Mucosa of rectum (tissue), 2 donors: ENCODE results near the gene CATSPERD.

Source experiments
- H3K27ac ChIP-seq, 2 donors: one replicate each; pipeline ENCODE4 v1.7.0; 2013; ENCODE audit warnings: inconsistent platforms in 2 of 2, low read depth in 2 of 2, low read length in 2 of 2
- H3K27me3 ChIP-seq, 2 donors: one replicate each; pipeline ENCODE4 v1.7.0; 2013; ENCODE audit warnings: low read length in 2 of 2; ENCODE audit not compliant: control insufficient read depth in 2 of 2, insufficient read depth in 2 of 2
- H3K36me3 ChIP-seq, 2 donors: one replicate each; pipeline ENCODE4 v1.7.0; 2013; ENCODE audit warnings: low read length in 2 of 2; ENCODE audit not compliant: control insufficient read depth in 2 of 2, insufficient read depth in 2 of 2
- H3K4me1 ChIP-seq, 2 donors: one replicate each; pipeline ENCODE4 v1.7.0; 2013; ENCODE audit warnings: low read length in 2 of 2, mild to moderate bottlenecking in 1 of 2; ENCODE audit not compliant: control insufficient read depth in 2 of 2, insufficient read depth in 2 of 2
- H3K4me3 ChIP-seq, 2 donors: one replicate each; pipeline ENCODE4 v1.7.0; 2013; ENCODE audit warnings: low read length in 2 of 2
- H3K9ac ChIP-seq, 2 donors: one replicate each; pipeline ENCODE4 v1.7.0; 2013; ENCODE audit warnings: low read length in 2 of 2, low read depth in 1 of 2, mild to moderate bottlenecking in 1 of 2
- H3K9me3 ChIP-seq, 2 donors: one replicate each; pipeline ENCODE4 v1.7.0; 2013; ENCODE audit warnings: low read length in 2 of 2; ENCODE audit not compliant: control insufficient read depth in 2 of 2
- donor health status: healthy.
- donor health status: Normal muscosa, but diverticular disease.

CATSPERD gene, protein sequence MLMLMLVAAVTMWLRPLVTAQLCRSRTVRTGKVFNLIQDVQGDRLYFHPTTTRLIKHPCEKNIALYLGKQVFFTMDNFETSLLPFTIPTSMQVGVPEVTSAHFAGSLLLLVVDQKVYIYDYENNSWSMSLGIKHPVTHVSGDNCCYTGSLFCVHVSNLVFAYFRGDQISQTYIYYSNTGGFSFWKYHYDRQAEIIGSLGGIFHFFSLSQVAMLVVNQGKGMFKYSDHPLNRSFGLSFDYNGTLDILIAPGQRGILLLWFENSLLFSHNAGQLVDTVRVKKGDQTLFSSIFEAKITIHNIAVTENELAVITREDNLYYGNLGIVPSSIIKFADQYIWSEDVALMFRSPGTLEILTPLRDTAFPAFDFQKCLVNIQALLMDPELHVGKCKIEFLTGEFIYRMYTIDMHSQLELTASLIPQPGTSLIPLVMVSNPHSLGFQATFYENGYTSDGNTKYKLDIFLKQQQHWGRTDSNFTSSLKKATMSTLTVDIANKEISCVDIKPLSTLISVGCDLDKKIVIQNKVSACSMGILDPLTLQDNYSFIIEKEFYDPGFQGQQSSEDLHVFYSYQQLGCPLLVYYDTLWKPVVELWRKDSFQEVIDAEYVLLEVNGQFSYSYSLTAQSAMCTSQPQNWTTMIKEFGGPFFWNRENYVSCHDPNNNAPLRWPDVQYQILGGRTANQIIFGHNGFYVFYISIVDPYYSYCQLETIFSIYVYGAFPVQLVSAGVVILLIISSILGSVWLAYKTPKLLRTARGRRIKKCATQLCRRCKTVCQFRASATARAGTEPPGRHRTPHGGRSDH

GRCh38 chr19:5719961-5720790 is at the start of gene CATSPERD, which contains the start of gene LONP1:
Gene CATSPERD (plus strand): TSS chr19:5720637. CDS start chr19:5720738, 101 bp downstream.
Gene LONP1 (minus strand): TSS chr19:5720146. CDS start chr19:5720132, 14 bp downstream.
- peaks cover 13 to 17% of the 10 kb centered on the region in 2 donors for H3K4me1 ChIP-seq
- no peaks in the 10 kb centered on the region for H3K27me3 ChIP-seq
- H3K27ac ChIP-seq: peak within 1 kb of the TSS; percentile 82 to 95
- no peaks in the 10 kb centered on the region for H3K9me3 ChIP-seq
- H3K36me3 ChIP-seq: no peaks in the 10 kb centered on the region
- peak within 1 kb of the TSS; percentile 71 to 98 for H3K4me3 ChIP-seq
- peak within 1 kb of the TSS; percentile 82 to 92 for H3K9ac ChIP-seq

- Histone ChIP-seq H3K9ac (no peak overlapping the region), H3K27ac (no peak overlapping the region), H3K27me3 (no peaks in the 10 kb centered on the region), H3K4me1 (peaks cover 1 to 5% of the 10 kb centered on the region in 2 donors), H3K36me3 (peaks cover 27 to 30% of the 10 kb centered on the region in 2 donors), H3K4me3 (no peak overlapping the region), H3K9me3 (no peaks in the 10 kb centered on the region)
These were observed 48.8 kb upstream of the CATSPERD start for GRCh38 chr19:5671600-5671999.

- Histone ChIP-seq H3K27ac (no peak overlapping the region), H3K9me3 (no peaks in the 10 kb centered on the region), H3K4me3 (no peak overlapping the region), H3K4me1 (peaks cover 3 to 5% of the 10 kb centered on the region in 2 donors), H3K36me3 (peaks cover 18 to 19% of the 10 kb centered on the region in 2 donors), H3K27me3 (no peaks in the 10 kb centered on the region), H3K9ac (no peak overlapping the region)
These were observed 47.6 kb upstream of the CATSPERD start for GRCh38 chr19:5672708-5673459.

DNA sequence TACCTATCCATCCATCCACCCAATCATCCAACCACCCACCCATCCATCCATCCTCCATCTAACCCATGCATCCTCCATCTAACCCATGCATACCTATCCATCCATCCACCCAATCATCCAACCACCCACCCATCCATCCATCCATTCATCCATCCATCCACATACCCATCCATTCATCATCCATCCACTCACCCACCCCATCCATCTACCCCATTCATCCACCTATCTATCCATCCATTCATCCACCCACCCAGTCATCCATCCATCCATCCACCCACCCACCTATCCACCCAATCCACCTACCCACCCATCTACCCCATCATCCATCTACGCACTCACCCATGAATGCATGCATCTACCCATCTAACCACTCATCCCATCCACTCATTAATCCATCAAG is 46.7 kb upstream of the CATSPERD start:
- H3K27me3 ChIP-seq: no peaks in the 10 kb centered on the region
- H3K9me3 ChIP-seq: no peaks in the 10 kb centered on the region
- peaks cover 3 to 5% of the 10 kb centered on the region in 2 donors for H3K4me1 ChIP-seq
- H3K36me3 ChIP-seq: peaks cover 15 to 16% of the 10 kb centered on the region in 2 donors
- H3K27ac ChIP-seq: no peak overlapping the region
- H3K9ac ChIP-seq: no peak overlapping the region
- no peak overlapping the region for H3K4me3 ChIP-seq

GRCh38 chr19:5674714-5675113 is 45.7 kb upstream of the CATSPERD start:
- Histone ChIP-seq H3K9ac (no peak overlapping the region), H3K4me1 (peaks cover 10 to 12% of the 10 kb centered on the region in 2 donors), H3K36me3 (peaks cover 6 to 7% of the 10 kb centered on the region in 2 donors), H3K27me3 (no peaks in the 10 kb centered on the region), H3K4me3 (no peak overlapping the region), H3K27ac (no peak overlapping the region), H3K9me3 (no peaks in the 10 kb centered on the region)

GRCh38 chr19:5676105-5676771 is 44.2 kb upstream of the CATSPERD start:
- no peak overlapping the region for H3K27ac ChIP-seq
- H3K4me1 ChIP-seq: peaks cover 14 to 18% of the 10 kb centered on the region in 2 donors
- no peaks in the 10 kb centered on the region for H3K9me3 ChIP-seq
- H3K27me3 ChIP-seq: no peaks in the 10 kb centered on the region
- no peak overlapping the region for H3K4me3 ChIP-seq
- H3K36me3 ChIP-seq: peaks cover 5 to 6% of the 10 kb centered on the region in 2 donors
- no peak overlapping the region for H3K9ac ChIP-seq

- Histone ChIP-seq H3K27ac (no peak overlapping the region), H3K27me3 (no peaks in the 10 kb centered on the region), H3K9me3 (no peaks in the 10 kb centered on the region), H3K4me1 (peaks cover 16 to 21% of the 10 kb centered on the region in 2 donors), H3K4me3 (no peak overlapping the region), H3K36me3 (peaks cover 4 to 6% of the 10 kb centered on the region in 2 donors), H3K9ac (no peak overlapping the region)
These were observed 43.7 kb upstream of the CATSPERD start for GRCh38 chr19:5676772-5677105.

- Histone ChIP-seq H3K4me1 (peaks cover 16 to 21% of the 10 kb centered on the region in 2 donors), H3K36me3 (peaks cover 0 to 6% of the 10 kb centered on the region in 2 donors), H3K27me3 (no peaks in the 10 kb centered on the region)
These were observed 43.3 kb upstream of the CATSPERD start for GRCh38 chr19:5677136-5677535.

DNA sequence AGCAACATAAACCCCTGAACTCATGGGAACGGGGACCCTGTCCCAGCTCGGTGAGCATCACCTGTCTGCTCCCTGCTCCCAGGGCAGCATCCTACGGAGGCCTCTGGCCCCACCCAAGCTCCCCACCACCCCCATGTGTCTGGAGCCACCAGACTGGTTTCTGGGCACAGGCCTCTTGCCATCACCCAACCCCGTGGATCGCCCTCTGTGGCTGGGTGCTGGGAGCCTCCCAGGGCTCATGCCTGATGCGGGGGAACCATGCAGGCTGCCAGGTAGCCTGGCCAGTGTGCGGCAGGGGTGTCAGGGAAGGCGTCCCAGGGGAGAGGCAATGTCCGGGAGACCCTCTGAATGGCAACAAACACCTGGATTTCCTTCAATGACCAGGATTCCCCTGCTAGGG is 42.9 kb upstream of the CATSPERD start:
- peaks cover 16 to 21% of the 10 kb centered on the region in 2 donors for H3K4me1 ChIP-seq
- no peak overlapping the region for H3K4me3 ChIP-seq
- H3K9ac ChIP-seq: no peak overlapping the region
- H3K36me3 ChIP-seq: peaks cover 0 to 6% of the 10 kb centered on the region in 2 donors
- no peaks in the 10 kb centered on the region for H3K27me3 ChIP-seq
- no peak overlapping the region for H3K27ac ChIP-seq
- H3K9me3 ChIP-seq: no peaks in the 10 kb centered on the region

More at GRCh38 chr19:5677136-5677535, 43.3 kb upstream of the CATSPERD start:
- Histone ChIP-seq H3K9ac (no peak overlapping the region), H3K27ac (no peak overlapping the region), H3K4me3 (no peak overlapping the region), H3K9me3 (no peaks in the 10 kb centered on the region)
